SU-DHL-6 (cell line): Measurements from ENCODE around the gene SIGLEC1.

Experiments
- H2AFZ ChIP-seq: fragments of 200-600 bp; sonication (generic); 2 replicates; pipeline ENCODE4 v1.6.1; 2014; ENCODE audit warnings: low read depth, mild to moderate bottlenecking, moderate library complexity, mixed read lengths, antibody characterized with exemption, low read length; ENCODE audit not compliant: severe bottlenecking
- H3F3A ChIP-seq: fragments of 200-600 bp; shearing (Covaris generic); 2 replicates; pipeline ENCODE4 v1.6.0; 2016; ENCODE audit warnings: antibody characterized with exemption, mild to moderate bottlenecking; ENCODE audit not compliant: insufficient read depth
- H3K27ac ChIP-seq: fragments of 200-600 bp; sonication (generic); 2 replicates; pipeline ENCODE4 v1.5.1; 2016; ENCODE audit warnings: low read depth, mild to moderate bottlenecking, low read length, moderate library complexity, mixed read lengths
- H3K27me3 ChIP-seq: fragments of 200-600 bp; sonication (generic), shearing (Covaris generic); 2 replicates; pipeline ENCODE4 v1.6.0; 2014; ENCODE audit warnings: mild to moderate bottlenecking, low read length
- H3K36me3 ChIP-seq: fragments of 200-600 bp; sonication (generic); 2 replicates; pipeline ENCODE4 v1.6.1; 2014; ENCODE audit warnings: mild to moderate bottlenecking, low read length, mixed read lengths
- H3K4me2 ChIP-seq: fragments of 300-600, 200-600 bp; shearing (Covaris generic), sonication (generic); 2 replicates; pipeline ENCODE4 v1.6.0; 2014; ENCODE audit warnings: low read length, low read depth, mild to moderate bottlenecking; ENCODE audit not compliant: poor library complexity, severe bottlenecking
- H3K4me3 ChIP-seq: fragments of 200-600 bp; sonication (generic); 2 replicates; pipeline ENCODE4 v1.5.1; 2014; ENCODE audit warnings: antibody characterized with exemption, low read length, mild to moderate bottlenecking, mixed read lengths; ENCODE audit not compliant: insufficient read depth, poor library complexity, severe bottlenecking
- H3K79me2 ChIP-seq: fragments of 200-600 bp; sonication (generic); 2 replicates; pipeline ENCODE4 v1.6.1; 2014; ENCODE audit warnings: mild to moderate bottlenecking, low read length, moderate library complexity; ENCODE audit not compliant: insufficient read depth
- H3K9ac ChIP-seq: fragments of 200-600 bp; sonication (generic); 2 replicates; pipeline ENCODE4 v1.7.0; 2014; ENCODE audit warnings: mild to moderate bottlenecking, low read length
- H3K9me2 ChIP-seq: fragments of 200-600 bp; sonication (generic); replicated peaks from 2 replicates; pipeline ENCODE4 v1.6.1; 2014; ENCODE audit warnings: low read length; ENCODE audit not compliant: insufficient read depth
- H3K9me3 ChIP-seq: fragments of 200-600 bp; sonication (generic); 2 replicates; pipeline ENCODE4 v1.6.1; 2014; ENCODE audit warnings: low read length, mixed read lengths; ENCODE audit not compliant: insufficient read depth
- H4K20me1 ChIP-seq: fragments of 200-600 bp; sonication (generic); 2 replicates; pipeline ENCODE4 v1.6.1; 2014; ENCODE audit warnings: low read depth, mild to moderate bottlenecking, antibody characterized with exemption, low read length, moderate library complexity, mixed read lengths
- EZH2phosphoT487 ChIP-seq: fragments of 200-600 bp; sonication (generic), shearing (Covaris generic); conservative IDR thresholded peaks from 2 replicates; pipeline ENCODE4 v1.6.1; 2018; ENCODE audit warnings: mild to moderate bottlenecking, antibody characterized with exemption, low read length, moderate library complexity, mixed read lengths
- TF ChIP-seq, protein P1 (sequence below): fragments of 200-600 bp; sonication (generic); IDR thresholded peaks from one replicate; pipeline ENCODE4 v1.5.1; 2017; ENCODE audit warnings: antibody characterized with exemption, mild to moderate bottlenecking, low read length, moderate library complexity; ENCODE audit not compliant: insufficient read depth, poor library complexity, severe bottlenecking

The SIGLEC1 gene

DNA sequence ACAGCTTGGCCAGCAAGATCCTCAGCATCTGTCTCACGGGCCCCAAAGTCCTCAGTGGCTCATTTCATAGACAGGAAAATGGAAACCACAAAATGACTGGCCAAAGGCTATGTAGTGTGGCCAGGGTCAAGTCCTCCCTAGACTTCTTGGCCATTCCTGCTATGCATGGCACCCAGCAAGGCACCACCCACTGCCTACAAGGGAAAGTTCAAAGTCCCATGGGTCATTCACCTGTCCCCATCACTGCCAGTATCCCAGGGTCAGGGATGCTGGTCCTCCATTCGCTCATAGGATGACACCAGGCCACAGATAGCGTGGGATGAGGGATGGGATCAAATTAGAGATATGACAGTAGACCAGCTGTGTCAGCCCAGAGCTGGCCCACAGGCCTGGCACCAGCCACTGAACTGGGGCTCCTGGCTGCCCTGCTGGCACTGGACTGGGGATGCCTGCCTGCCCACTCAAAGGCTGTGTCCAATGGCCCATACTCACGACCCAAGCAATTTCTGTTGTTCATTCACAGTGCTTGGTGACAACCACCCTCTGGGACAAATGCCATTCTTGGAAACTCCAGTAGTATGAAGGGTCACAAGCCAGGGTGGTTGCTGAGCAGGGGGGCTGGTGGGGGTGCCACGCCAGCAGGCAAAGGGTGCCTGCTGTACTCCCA is 43.5 kb upstream of the SIGLEC1 start:
- H3K27ac ChIP-seq: no peak overlapping the region
- H3K9me3 ChIP-seq: no peaks in the 10 kb centered on the region
- no peaks in the 10 kb centered on the region for H3K27me3 ChIP-seq
- no peaks in the 10 kb centered on the region; the same call in 1 of the 2 replicates for H4K20me1 ChIP-seq
- no peaks in the 10 kb centered on the region for H3K9me2 ChIP-seq
- no peak overlapping the region for H3K4me2 ChIP-seq
- peaks cover 11% of the 10 kb centered on the region for H3K79me2 ChIP-seq
- no peak overlapping the region for H2AFZ ChIP-seq
- no peaks in the 10 kb centered on the region for H3F3A ChIP-seq
- no peaks in the 10 kb centered on the region for H3K36me3 ChIP-seq
- no peak overlapping the region for H3K4me3 ChIP-seq
- H3K9ac ChIP-seq: no peak overlapping the region
- TF ChIP-seq, protein P1, sequence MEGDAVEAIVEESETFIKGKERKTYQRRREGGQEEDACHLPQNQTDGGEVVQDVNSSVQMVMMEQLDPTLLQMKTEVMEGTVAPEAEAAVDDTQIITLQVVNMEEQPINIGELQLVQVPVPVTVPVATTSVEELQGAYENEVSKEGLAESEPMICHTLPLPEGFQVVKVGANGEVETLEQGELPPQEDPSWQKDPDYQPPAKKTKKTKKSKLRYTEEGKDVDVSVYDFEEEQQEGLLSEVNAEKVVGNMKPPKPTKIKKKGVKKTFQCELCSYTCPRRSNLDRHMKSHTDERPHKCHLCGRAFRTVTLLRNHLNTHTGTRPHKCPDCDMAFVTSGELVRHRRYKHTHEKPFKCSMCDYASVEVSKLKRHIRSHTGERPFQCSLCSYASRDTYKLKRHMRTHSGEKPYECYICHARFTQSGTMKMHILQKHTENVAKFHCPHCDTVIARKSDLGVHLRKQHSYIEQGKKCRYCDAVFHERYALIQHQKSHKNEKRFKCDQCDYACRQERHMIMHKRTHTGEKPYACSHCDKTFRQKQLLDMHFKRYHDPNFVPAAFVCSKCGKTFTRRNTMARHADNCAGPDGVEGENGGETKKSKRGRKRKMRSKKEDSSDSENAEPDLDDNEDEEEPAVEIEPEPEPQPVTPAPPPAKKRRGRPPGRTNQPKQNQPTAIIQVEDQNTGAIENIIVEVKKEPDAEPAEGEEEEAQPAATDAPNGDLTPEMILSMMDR: no peak
- TF ChIP-seq EZH2phosphoT487: no peak

DNA sequence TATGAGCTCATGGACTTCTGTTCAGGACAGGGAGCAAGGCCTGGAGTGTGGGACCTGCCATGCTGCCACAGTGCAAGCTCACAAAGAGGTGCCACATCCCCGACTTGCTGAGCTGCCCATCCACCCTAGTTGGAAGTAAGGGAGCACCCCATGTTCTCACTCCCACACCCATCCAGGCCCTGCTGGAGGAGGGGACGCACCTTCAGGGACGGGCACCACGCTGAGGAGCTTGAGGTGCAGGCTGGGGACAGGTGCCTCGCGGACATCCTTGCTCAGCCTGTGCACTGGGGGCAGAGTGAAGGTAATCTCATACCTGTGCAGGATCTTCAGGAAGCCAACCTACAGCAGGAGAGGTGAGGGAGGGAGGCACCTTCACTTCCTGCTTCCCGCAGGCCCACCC is 42.9 kb upstream of the SIGLEC1 start:
- Histone ChIP-seq H3K9me2 (no peaks in the 10 kb centered on the region), H4K20me1 (no peaks in the 10 kb centered on the region; the same call in 1 of the 2 replicates), H2AFZ (no peak overlapping the region), H3K4me2 (no peak overlapping the region), H3K27ac (no peak overlapping the region), H3K9me3 (no peaks in the 10 kb centered on the region), H3K4me3 (no peak overlapping the region), H3K27me3 (no peaks in the 10 kb centered on the region), H3K9ac (no peak overlapping the region), H3K36me3 (no peaks in the 10 kb centered on the region), H3F3A (no peaks in the 10 kb centered on the region), H3K79me2 (peaks cover 4% of the 10 kb centered on the region; the same call in 1 of the 2 replicates)
- TF ChIP-seq, protein P1: no peak
- no peak for TF ChIP-seq EZH2phosphoT487

DNA sequence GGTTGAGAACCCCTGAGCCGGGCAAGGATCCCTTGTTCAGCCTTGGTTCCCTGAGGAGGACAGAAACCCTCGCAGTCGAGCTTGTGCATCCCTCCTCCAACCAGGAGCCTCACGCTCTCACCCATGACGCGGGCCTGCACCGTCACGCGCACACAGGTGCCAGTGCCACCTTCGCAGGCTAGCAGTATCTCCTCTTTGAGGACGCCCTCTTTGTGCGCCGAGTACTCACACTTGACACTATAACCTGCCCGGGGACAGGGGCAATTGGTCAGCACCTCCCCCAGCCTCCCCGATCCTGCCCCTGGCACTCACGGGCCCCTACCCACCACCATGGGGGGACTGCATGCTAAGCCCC is 41.9 kb upstream of the SIGLEC1 start:
- H3K4me3 ChIP-seq: no peak overlapping the region
- H3K9ac ChIP-seq: no peak overlapping the region
- H3K27ac ChIP-seq: no peak overlapping the region
- H3K79me2 ChIP-seq: no peaks in the 10 kb centered on the region
- H3F3A ChIP-seq: no peaks in the 10 kb centered on the region
- H3K9me2 ChIP-seq: no peaks in the 10 kb centered on the region
- no peaks in the 10 kb centered on the region; the same call in 1 of the 2 replicates for H4K20me1 ChIP-seq
- TF ChIP-seq EZH2phosphoT487: no peak
- TF ChIP-seq, protein P1: no peak
- no peak overlapping the region for H2AFZ ChIP-seq
- no peaks in the 10 kb centered on the region for H3K36me3 ChIP-seq
- no peaks in the 10 kb centered on the region for H3K27me3 ChIP-seq
- H3K9me3 ChIP-seq: no peaks in the 10 kb centered on the region
- H3K4me2 ChIP-seq: no peak overlapping the region
